ENCODE measurements around the gene FAM114A1. TPM values are rescaled to one million over a fixed set of nuclear protein-coding genes. Genes with fewer than 3 reads are reported as not detected.

Gene FAM114A1
- total and polyA plus RNA-seq, 2 experiments from 2014 or later = 13.0 to 14.5 TPM

GRCh38 chr4:38931125-38931524 is 63.5 kb downstream of the FAM114A1 start (continued):
- TF ChIP-seq, protein P1, sequence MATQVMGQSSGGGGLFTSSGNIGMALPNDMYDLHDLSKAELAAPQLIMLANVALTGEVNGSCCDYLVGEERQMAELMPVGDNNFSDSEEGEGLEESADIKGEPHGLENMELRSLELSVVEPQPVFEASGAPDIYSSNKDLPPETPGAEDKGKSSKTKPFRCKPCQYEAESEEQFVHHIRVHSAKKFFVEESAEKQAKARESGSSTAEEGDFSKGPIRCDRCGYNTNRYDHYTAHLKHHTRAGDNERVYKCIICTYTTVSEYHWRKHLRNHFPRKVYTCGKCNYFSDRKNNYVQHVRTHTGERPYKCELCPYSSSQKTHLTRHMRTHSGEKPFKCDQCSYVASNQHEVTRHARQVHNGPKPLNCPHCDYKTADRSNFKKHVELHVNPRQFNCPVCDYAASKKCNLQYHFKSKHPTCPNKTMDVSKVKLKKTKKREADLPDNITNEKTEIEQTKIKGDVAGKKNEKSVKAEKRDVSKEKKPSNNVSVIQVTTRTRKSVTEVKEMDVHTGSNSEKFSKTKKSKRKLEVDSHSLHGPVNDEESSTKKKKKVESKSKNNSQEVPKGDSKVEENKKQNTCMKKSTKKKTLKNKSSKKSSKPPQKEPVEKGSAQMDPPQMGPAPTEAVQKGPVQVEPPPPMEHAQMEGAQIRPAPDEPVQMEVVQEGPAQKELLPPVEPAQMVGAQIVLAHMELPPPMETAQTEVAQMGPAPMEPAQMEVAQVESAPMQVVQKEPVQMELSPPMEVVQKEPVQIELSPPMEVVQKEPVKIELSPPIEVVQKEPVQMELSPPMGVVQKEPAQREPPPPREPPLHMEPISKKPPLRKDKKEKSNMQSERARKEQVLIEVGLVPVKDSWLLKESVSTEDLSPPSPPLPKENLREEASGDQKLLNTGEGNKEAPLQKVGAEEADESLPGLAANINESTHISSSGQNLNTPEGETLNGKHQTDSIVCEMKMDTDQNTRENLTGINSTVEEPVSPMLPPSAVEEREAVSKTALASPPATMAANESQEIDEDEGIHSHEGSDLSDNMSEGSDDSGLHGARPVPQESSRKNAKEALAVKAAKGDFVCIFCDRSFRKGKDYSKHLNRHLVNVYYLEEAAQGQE (IDR thresholded peaks at IDR 0.05; ENCODE audit: unreplicated experiment) = no peak
- TF ChIP-seq STAT1 (IDR thresholded peaks at IDR 0.05; ENCODE audit: unreplicated experiment) (no peak), NANOG (IDR thresholded peaks at IDR 0.05; ENCODE audit: borderline replicate concordance) (no peak)

- H4K20me1 ChIP-seq (replicated peaks; ENCODE audit: insufficient read depth) = no peaks in the 10 kb centered on the region
- no peaks in the 10 kb centered on the region for H3K9me2 ChIP-seq (ENCODE audit: insufficient read depth)
- no peak overlapping the region for H2AFZ ChIP-seq
- H3K27me3 ChIP-seq (ENCODE audit: insufficient read depth) = no peaks in the 10 kb centered on the region
- no peak for TF ChIP-seq EZH2phosphoT487 (IDR thresholded peaks at IDR 0.05; ENCODE audit: unreplicated experiment)
- no peak for TF ChIP-seq JUNB (IDR thresholded peaks at IDR 0.05; ENCODE audit: unreplicated experiment)
- TF ChIP-seq ZNF331 (CRISPR knock-in tag; IDR thresholded peaks at IDR 0.05; ENCODE audit: low read depth) = no peak
- TF ChIP-seq, protein P1 (IDR thresholded peaks at IDR 0.05; ENCODE audit: unreplicated experiment) = no peak
- no peak for TF ChIP-seq CTCF (conservative IDR thresholded peaks at IDR 0.05; ENCODE audit: low read depth in 2 of 2)
- TF ChIP-seq, protein P2, sequence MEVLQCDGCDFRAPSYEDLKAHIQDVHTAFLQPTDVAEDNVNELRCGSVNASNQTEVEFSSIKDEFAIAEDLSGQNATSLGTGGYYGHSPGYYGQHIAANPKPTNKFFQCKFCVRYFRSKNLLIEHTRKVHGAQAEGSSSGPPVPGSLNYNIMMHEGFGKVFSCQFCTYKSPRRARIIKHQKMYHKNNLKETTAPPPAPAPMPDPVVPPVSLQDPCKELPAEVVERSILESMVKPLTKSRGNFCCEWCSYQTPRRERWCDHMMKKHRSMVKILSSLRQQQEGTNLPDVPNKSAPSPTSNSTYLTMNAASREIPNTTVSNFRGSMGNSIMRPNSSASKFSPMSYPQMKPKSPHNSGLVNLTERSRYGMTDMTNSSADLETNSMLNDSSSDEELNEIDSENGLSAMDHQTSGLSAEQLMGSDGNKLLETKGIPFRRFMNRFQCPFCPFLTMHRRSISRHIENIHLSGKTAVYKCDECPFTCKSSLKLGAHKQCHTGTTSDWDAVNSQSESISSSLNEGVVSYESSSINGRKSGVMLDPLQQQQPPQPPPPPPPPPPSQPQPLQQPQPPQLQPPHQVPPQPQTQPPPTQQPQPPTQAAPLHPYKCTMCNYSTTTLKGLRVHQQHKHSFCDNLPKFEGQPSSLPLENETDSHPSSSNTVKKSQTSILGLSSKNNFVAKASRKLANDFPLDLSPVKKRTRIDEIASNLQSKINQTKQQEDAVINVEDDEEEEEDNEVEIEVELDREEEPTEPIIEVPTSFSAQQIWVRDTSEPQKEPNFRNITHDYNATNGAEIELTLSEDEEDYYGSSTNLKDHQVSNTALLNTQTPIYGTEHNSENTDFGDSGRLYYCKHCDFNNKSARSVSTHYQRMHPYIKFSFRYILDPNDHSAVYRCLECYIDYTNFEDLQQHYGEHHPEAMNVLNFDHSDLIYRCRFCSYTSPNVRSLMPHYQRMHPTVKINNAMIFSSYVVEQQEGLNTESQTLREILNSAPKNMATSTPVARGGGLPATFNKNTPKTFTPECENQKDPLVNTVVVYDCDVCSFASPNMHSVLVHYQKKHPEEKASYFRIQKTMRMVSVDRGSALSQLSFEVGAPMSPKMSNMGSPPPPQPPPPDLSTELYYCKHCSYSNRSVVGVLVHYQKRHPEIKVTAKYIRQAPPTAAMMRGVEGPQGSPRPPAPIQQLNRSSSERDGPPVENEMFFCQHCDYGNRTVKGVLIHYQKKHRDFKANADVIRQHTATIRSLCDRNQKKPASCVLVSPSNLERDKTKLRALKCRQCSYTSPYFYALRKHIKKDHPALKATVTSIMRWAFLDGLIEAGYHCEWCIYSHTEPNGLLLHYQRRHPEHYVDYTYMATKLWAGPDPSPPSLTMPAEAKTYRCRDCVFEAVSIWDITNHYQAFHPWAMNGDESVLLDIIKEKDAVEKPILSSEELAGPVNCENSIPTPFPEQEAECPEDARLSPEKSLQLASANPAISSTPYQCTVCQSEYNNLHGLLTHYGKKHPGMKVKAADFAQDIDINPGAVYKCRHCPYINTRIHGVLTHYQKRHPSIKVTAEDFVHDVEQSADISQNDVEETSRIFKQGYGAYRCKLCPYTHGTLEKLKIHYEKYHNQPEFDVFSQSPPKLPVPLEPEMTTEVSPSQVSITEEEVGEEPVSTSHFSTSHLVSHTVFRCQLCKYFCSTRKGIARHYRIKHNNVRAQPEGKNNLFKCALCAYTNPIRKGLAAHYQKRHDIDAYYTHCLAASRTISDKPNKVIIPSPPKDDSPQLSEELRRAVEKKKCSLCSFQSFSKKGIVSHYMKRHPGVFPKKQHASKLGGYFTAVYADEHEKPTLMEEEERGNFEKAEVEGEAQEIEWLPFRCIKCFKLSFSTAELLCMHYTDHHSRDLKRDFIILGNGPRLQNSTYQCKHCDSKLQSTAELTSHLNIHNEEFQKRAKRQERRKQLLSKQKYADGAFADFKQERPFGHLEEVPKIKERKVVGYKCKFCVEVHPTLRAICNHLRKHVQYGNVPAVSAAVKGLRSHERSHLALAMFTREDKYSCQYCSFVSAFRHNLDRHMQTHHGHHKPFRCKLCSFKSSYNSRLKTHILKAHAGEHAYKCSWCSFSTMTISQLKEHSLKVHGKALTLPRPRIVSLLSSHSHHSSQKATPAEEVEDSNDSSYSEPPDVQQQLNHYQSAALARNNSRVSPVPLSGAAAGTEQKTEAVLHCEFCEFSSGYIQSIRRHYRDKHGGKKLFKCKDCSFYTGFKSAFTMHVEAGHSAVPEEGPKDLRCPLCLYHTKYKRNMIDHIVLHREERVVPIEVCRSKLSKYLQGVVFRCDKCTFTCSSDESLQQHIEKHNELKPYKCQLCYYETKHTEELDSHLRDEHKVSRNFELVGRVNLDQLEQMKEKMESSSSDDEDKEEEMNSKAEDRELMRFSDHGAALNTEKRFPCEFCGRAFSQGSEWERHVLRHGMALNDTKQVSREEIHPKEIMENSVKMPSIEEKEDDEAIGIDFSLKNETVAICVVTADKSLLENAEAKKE (CRISPR knock-in tag; IDR thresholded peaks at IDR 0.05) = no peak
- H3K27ac Mint-ChIP-seq = no peak overlapping the region
- no peaks in the 10 kb centered on the region; the same call in 1 of the 2 replicates for H3K36me3 ChIP-seq (ENCODE audit: insufficient read depth)
- H3K36me3 Mint-ChIP-seq (ENCODE audit: low read depth) = no peaks in the 10 kb centered on the region
- no peak overlapping the region for H3K4me3 ChIP-seq
- H3K4me1 Mint-ChIP-seq = peaks cover 4% of the 10 kb centered on the region; the same call in 1 of the 3 replicates
- ATAC-seq (no peak), DNase-seq (ENCODE audit: low spot score) (no peak)
- no peak overlapping the region for H3K27ac ChIP-seq (ENCODE audit: low read depth)
- H3F3A ChIP-seq (replicated peaks; ENCODE audit: low read depth) = no peaks in the 10 kb centered on the region
- no peaks in the 10 kb centered on the region for H3K79me2 ChIP-seq (replicated peaks; ENCODE audit: insufficient read depth)
- H3K4me2 ChIP-seq = no peak overlapping the region
- no peak overlapping the region for H3K4me3 Mint-ChIP-seq
- H3K4me1 ChIP-seq (ENCODE audit: insufficient read depth) = no peaks in the 10 kb centered on the region
- peaks cover 2% of the 10 kb centered on the region for H3K27me3 Mint-ChIP-seq (ENCODE audit: insufficient read depth, low read depth, poor library complexity)
- no peaks in the 10 kb centered on the region for H3K9me3 Mint-ChIP-seq
Measured at GRCh38 chr4:38935391-38936073, 67.9 kb downstream of the FAM114A1 start.

Data from GM23338 (cell line).